GM19438 (cell line): ENCODE measurements around the gene HCRTR1.

Experiments used
- ATAC-seq: cut with Tn5 transposase; IDR thresholded peaks from one replicate; pipeline ENCODE4 v1.9.1; 2021; ENCODE audit warnings: low read depth; ENCODE audit not compliant: unreplicated experiment

HCRTR1 gene

DNA sequence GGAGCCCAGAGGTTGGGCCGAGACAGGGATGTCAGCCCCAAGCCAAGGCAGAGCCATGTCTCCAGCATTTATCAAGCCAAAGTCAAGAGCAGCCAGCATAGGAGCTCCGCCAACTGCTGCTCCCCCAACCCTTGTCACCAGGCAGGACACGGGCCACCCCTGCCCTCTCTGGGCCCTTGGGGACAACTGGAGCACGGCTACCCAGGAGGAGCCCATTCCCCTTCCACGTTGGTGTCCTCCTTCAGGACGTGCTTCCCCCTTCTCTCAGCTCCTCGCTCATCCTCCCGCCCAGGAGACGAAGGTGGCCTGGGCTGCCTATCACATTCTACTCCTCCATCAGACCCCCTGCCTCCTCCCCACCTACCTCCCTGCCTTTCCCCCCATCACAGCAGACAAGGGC is 47.0 kb downstream of the HCRTR1 start:
- no peak for ATAC-seq

DNA sequence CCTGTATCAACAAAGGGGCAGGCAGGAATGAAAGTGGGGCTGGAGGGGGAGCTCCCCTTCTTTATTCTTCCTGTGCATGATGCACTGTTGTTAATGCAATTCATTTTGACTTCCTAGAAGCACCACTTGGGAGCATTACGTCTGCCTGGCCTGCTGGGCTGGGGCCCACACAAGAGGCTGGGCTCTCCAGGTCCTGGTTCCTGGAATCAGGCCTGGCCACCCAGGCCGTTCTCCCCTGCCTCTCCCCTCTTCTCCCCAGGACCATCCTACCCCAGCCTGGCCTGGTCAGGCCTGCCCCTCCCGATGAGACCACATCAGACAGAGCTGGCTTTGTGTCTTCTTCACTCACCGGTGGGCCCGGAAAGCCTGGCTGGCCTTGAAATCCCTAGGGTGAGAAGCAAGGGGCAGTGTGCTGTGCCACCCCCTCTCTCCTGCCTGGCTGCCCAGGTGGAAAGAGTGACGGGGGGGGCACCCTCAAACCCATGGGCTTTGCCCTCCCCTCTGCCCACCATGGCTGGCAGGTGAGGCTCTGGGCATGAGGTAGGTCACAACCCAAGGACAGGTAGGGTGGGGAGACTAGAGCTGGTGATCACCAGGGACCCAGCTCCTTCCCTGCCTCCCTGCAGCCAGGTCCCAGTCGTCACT is 47.9 kb downstream of the HCRTR1 start:
- ATAC-seq, result no peak

GRCh38 chr1:31666263-31666963 is 48.9 kb downstream of the HCRTR1 start:
- no peak for ATAC-seq

DNA sequence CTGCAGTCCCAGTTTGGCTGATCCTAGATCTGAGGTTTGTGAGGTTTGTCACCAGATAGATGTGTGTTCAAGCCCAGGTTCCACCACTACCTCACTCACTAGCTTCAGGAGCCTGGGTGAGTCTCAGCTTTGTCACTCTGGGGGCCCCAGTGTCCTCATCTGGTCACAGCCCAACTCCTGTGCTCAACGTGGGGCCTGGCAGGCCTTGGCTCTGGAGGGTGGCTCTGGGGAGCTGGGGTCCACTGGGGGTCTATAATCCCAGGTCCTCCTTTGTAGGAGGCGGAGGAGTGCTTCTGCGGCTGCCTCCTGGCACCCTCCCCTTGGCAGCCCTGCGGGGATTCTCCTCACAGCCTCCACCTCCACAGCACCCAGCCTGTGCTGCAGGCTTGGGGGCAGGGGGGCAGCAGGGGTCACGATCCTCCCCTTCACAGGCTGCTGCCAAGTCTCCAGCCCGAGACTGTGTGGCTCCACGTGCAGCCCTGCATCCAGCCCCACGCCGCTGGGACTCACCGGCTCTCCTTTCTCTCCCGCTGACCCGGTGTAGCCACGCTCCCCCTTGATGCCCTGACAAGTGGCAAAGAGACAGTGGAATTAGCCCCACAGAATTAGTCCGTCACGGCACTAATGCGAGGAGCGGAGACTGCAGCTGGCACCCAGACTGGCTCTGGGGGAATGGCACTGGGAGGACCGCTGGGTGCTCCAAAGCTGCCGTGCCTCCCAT is 49.7 kb downstream of the HCRTR1 start:
- no peak for ATAC-seq

DNA sequence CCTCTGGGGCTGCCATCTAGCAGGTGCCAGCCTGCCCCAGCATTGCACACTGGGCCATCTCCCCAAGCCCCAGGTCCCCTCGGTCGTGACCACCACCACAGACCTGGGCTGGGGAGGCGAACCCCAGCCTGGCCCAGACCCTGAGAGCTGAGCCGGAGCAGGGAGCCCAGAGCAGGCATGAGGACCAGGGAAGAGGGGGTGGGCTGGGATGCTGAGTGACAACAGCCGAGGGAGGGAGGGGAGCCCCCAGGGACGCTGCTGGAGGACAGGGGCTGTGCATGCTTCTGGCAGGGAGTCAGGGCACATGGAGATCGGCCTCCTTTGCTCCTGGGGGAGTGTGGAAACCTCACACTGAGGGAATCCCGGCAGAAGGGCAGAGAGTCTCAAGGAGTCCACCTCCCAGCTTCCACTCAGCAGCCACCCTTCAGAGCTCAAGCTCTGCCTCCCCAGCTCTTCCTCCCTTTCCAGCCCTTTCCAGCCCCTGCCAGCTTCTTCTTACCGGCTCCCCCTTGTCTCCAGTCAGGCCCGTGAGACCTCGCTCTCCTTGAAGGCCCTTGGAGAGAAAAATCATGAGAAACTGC is 50.9 kb downstream of the HCRTR1 start:
- ATAC-seq, result no peak

GRCh38 chr1:31669433-31669785 is 51.9 kb downstream of the HCRTR1 start:
- no peak for ATAC-seq

- no peak for ATAC-seq
Measured at GRCh38 chr1:31669786-31670592, 52.5 kb downstream of the HCRTR1 start.

DNA sequence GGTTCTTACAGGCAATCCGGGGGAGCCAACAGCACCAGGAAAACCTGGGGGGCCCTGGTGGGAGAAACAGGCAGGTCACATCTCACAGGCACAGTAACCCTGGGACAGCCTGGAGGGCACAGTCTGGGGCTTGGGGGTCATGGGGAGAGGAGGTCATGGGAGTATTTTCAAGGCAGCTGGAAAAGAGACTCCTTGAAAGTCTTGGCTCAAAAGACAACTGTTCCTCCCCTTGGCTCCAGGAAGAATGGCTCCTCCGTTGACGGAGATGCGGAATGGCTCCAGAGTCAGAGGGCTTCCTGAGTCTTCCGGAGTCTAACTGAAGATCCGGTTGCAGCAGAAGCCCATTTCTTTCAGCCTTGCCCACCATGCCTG is 53.1 kb downstream of the HCRTR1 start:
- no peak for ATAC-seq

DNA sequence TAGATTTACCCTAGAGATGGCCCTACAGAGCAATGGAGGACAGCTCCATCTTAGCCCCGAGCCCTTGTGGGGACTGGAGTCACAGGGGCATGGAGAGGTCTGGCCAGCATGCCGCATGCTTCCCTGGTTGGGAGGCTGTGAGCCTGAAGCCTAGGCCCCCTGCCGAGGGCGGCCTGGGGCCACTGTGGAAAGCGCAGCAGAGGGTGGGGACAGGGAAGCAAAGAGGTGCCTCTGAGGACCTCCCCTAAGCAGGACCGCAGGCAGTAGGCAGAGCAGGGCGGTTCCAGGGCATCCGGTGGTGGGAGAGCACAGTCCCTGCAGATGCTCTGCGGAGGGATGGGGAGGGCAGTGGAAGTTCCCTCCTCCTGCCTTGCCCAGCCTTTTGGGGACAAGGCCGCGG is 53.7 kb downstream of the HCRTR1 start:
- no peak for ATAC-seq

GRCh38 chr1:31671561-31672201 is 54.2 kb downstream of the HCRTR1 start:
- no peak for ATAC-seq

DNA sequence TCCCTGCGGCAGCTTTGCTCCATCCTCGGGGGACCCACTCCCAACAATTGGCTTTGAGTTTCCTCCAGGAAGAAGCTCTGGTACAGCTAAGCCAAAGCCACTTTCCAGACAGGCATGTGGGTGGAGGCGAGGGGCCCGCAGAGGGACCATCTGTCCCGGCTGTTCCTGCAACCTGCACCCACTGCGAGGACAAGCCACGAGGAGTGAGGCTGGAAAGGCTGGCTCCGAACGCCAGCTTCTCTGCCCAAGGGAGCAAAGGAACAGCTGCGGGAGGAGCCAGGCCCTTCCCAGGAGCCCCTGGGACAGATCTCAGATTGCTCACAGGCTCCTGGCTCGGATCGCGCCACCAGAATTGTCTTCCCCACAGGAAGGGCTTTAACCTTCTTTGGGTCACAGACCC is 55.5 kb downstream of the HCRTR1 start:
- no peak for ATAC-seq

GRCh38 chr1:31673433-31673832 is 55.9 kb downstream of the HCRTR1 start:
- no peak for ATAC-seq

GRCh38 chr1:31674626-31675025 is 57.1 kb downstream of the HCRTR1 start:
- no peak for ATAC-seq

DNA sequence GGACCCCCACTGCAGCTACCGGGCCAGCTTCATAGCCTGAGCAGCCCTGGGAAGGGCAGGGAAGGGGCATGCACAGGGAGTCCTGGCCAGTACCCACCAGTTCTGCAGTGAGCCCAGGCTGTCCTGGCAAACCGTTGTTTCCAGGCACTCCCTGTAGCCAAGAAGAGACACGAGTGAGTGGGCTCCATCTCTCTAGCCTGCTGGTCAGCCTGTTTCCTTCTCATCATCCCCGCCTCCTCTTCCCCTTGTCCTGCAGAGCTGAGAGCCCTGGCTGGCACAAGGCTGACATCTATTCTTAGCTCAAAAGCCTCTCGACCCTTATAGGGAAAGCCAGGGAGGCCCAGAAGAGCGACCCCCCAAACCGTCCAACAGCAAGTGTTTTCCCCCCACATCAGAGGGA is 57.7 kb downstream of the HCRTR1 start:
- ATAC-seq, result no peak

DNA sequence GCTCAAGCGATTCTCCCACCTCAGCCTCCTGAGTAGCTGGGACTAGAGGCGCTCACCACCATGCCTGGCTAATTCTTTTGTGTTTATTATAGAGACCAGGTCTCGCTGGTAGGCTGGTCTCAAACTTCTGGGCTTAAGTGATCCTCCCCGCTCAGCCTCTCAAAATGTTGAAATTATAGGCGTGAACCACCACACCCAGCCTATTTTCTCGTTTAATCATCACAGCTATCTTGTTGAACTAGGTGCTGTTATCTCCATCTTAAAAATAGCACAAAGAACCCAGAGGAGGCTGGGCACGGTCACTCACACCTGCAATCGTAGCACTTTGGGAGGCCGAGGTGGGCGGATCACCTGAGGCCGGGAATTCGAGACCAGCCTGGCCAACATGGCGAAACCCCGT is 58.3 kb downstream of the HCRTR1 start:
- no peak for ATAC-seq
